ENCODE results near the gene RALGDS.
A peak's percentile ranks its signal among the peaks of the same experiment; 100 is the strongest.

The RALGDS gene

GRCh38 chr9:133149130-133150015 is 28.3 kb upstream of the RALGDS start:
- peak; percentile 65 for DNase-seq

GRCh38 chr9:133148199-133149129 is 27.4 kb upstream of the RALGDS start:
- DNase-seq: no peak

- no peak for DNase-seq
These were observed 26.6 kb upstream of the RALGDS start for GRCh38 chr9:133147412-133148198.

- no peak for DNase-seq
These were observed 25.8 kb upstream of the RALGDS start for GRCh38 chr9:133146746-133147411.

GRCh38 chr9:133144904-133145851 is 24.1 kb upstream of the RALGDS start:
- no peak for DNase-seq

- peak; percentile 41 for DNase-seq
These were observed 23.3 kb upstream of the RALGDS start for GRCh38 chr9:133144142-133144903.

GRCh38 chr9:133143639-133144141 is 22.6 kb upstream of the RALGDS start:
- no peak for DNase-seq

- no peak for DNase-seq
These were observed 21.9 kb upstream of the RALGDS start for GRCh38 chr9:133142684-133143622.

- no peak for DNase-seq
These were observed 21.0 kb upstream of the RALGDS start for GRCh38 chr9:133141833-133142595.

- no peak for DNase-seq
These were observed 19.6 kb upstream of the RALGDS start for GRCh38 chr9:133140606-133141005.

- DNase-seq: no peak
These were observed 19.1 kb upstream of the RALGDS start for GRCh38 chr9:133140174-133140505.

- no peak for DNase-seq
These were observed 18.5 kb upstream of the RALGDS start for GRCh38 chr9:133139246-133140173.

GRCh38 chr9:133137451-133138231 is 16.6 kb upstream of the RALGDS start:
- DNase-seq: no peak

- DNase-seq: no peak
These were observed 14.2 kb upstream of the RALGDS start for GRCh38 chr9:133135146-133135745.

GRCh38 chr9:133134388-133135145 is 13.5 kb upstream of the RALGDS start:
- no peak for DNase-seq

Data from SHP77 treated with DMSO at 0.1 percent for 48 hours (cell line).